Measurements from ENCODE around the gene NTNG1. TPM values are rescaled to one million over a fixed set of nuclear protein-coding genes. Genes with fewer than 3 reads are reported as not detected.

NTNG1 gene
- total RNA-seq, 1 donor, result 9.1 TPM

DNA sequence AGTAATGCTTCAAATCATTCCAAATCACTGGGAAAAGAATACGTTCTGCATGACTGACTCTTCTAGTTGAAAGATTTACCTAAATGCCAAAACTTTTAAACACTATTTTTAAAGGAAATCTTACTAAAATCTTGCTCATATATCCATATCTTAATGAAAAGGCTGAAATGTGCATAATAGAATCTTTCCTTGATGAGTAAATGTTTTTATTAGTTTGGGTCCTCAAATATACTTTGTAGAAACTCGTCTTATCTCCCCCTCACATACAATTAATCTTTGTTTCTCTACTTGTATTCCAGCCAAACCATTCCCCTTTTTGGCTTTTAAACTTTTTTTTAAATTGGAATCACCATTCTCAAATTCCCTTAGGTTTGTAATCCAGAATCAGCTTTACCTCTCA is 110.2 kb downstream of the NTNG1 start:
- H3K4me3 ChIP-seq (ENCODE audit: low read depth, low read length), result no peak overlapping the region
- no peak for DNase-seq (ENCODE audit: low read depth)
- TF ChIP-seq, protein P1, sequence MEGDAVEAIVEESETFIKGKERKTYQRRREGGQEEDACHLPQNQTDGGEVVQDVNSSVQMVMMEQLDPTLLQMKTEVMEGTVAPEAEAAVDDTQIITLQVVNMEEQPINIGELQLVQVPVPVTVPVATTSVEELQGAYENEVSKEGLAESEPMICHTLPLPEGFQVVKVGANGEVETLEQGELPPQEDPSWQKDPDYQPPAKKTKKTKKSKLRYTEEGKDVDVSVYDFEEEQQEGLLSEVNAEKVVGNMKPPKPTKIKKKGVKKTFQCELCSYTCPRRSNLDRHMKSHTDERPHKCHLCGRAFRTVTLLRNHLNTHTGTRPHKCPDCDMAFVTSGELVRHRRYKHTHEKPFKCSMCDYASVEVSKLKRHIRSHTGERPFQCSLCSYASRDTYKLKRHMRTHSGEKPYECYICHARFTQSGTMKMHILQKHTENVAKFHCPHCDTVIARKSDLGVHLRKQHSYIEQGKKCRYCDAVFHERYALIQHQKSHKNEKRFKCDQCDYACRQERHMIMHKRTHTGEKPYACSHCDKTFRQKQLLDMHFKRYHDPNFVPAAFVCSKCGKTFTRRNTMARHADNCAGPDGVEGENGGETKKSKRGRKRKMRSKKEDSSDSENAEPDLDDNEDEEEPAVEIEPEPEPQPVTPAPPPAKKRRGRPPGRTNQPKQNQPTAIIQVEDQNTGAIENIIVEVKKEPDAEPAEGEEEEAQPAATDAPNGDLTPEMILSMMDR (IDR thresholded peaks at IDR 0.05; ENCODE audit: insufficient read depth, low read depth, low read length), result no peak

DNA sequence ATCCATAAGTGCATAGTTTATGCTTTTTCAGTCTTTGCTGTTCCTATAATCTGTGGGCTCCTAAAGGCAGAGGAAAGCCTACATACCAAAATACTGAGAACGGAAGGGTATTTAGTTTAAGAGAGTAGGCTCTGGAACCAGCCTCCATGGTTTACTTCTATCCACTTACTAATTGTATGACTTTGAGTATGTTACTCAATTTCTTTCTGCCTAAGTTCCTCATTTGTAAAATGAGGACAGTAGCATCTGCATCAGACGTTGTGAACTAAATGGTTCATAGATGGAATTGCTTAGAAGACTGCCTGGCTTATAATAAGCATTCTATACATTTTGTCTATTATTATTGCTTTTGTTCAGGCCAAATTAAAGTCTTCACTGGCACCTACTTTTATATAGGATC is 111.0 kb downstream of the NTNG1 start:
- TF ChIP-seq, protein P1 (IDR thresholded peaks at IDR 0.05; ENCODE audit: insufficient read depth, low read depth, low read length), result no peak
- no peak for DNase-seq (ENCODE audit: low read depth)
- no peak overlapping the region for H3K4me3 ChIP-seq (ENCODE audit: low read depth, low read length)

DNA sequence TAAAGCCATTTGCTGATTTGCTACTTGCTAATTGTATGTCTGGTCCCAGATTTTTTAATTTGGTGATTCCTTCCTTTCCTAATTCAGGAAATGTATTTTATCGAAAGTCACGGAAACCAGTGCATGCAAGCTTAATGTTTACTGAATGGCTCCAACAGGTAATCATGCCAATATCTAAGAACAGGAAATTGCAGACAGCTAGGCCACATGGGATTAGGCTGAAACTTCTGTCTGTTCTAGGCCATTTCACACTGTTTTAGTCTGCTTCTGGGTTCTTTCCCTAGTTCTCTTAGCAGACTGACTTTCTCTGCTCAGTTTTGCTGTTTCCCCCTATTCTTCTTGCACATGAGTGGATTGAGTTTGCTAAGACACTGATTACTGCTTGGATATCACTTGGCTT is 111.4 kb downstream of the NTNG1 start:
- no peak for DNase-seq (ENCODE audit: low read depth)
- no peak overlapping the region for H3K4me3 ChIP-seq (ENCODE audit: low read depth, low read length)
- TF ChIP-seq, protein P1 (IDR thresholded peaks at IDR 0.05; ENCODE audit: insufficient read depth, low read depth, low read length), result no peak

DNA sequence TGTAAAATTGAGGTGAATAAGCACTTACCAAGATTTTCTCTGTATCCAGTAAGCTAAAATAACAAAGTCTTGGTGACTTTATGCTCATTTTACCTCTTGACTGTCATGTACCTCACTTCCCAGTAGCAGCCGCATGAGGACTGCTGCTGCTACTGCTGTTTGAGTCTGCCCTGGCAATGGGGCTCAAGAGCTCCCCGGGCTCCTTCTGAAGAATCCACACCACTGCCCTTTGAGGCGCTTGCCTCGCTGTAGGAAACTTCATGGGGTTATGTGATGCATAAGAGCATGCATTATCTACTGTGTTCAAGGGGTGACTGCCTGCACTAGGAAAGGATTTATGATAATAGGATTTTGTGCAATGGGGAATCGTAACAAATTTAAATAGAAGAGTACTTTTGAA is 113.5 kb downstream of the NTNG1 start:
- TF ChIP-seq, protein P1 (IDR thresholded peaks at IDR 0.05; ENCODE audit: insufficient read depth, low read depth, low read length), result no peak
- H3K4me3 ChIP-seq (ENCODE audit: low read depth, low read length), result no peak overlapping the region
- DNase-seq (ENCODE audit: low read depth), result no peak

DNA sequence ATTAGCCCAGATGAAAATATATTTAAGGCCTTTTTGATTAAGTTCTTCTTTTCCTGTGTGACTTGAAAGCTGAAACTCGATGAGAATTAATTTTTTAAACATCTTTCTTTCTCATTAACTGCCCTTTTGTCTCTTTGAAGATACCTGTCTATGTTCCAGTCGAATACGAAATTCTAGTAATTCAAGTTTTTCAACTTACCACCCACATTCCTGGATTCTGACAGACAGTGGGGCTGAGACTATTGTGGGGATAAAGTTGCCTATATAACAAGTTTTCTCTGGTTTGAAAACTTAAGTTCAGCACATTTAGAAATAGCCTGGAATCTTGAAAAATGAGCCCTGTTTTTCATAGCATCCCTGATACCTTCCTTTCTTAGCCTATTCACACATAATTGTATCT is 114.6 kb downstream of the NTNG1 start:
- no peak overlapping the region for H3K4me3 ChIP-seq (ENCODE audit: low read depth, low read length)
- DNase-seq (ENCODE audit: low read depth), result no peak
- TF ChIP-seq, protein P1 (IDR thresholded peaks at IDR 0.05; ENCODE audit: insufficient read depth, low read depth, low read length), result no peak

DNA sequence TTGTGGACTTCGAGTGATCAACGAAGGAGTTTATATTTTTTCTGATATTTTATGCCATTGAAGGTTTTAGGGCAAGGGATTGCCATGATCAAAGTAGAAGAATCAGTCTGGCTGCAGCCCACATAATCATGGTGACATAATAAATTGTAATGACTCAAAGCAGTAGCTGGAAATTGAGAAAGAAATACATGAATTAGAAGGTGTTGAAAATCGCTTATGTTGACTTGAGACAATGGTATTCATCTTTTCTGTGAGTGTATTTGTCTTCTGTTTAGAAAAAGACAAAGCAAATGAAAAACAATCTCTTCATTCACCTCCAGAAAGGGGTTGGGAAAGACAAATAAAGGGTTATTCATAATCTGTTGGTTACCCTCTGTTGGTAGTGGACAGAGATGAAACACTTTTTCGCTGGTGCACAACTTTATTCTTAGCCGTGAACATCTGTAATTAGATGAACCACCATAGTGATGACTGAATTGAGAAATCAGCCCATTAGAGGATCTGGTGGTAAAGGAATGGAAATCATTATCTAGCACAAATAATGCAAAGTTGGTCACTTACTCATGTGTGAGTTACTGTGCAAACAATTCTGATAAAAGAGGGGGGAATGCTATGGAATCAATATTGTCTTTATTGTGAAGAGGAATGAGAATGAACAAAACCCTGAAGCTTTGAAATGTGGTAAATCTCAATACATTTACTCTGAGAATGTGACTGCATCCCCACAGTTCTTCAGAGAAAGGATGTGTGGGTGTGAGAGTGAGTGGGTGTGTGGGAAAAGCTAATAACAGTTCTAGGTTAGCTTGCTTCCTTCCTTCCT is 121.8 kb downstream of the NTNG1 start:
- no peak overlapping the region for H3K4me3 ChIP-seq (ENCODE audit: low read depth, low read length)
- no peak for DNase-seq (ENCODE audit: low read depth)
- TF ChIP-seq, protein P1 (IDR thresholded peaks at IDR 0.05; ENCODE audit: insufficient read depth, low read depth, low read length), result no peak

All from fibroblast of villous mesenchyme (primary cell).